ENCODE measurements around the gene BACH2.

DNA sequence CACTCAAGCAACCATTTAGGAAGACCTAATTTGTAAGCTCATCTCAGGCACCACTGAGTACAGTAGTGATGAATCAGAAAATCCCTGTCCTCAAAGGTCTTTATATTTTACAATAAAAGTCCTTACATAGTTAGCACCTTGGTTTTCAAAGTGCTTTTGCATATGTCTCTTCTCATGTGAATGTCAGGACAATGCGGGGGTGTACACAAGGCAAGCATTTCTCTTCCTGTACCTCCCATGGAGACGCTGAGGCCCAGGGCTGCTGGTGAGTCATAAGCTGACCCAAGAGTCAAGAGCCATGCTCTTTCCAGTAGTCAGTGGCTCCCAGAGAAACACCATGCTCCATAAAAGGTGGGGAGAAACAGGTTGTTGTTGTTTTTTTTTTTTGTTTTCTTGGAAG, 228.4 kb downstream of the BACH2 start:
- TF ChIP-seq, protein P1, sequence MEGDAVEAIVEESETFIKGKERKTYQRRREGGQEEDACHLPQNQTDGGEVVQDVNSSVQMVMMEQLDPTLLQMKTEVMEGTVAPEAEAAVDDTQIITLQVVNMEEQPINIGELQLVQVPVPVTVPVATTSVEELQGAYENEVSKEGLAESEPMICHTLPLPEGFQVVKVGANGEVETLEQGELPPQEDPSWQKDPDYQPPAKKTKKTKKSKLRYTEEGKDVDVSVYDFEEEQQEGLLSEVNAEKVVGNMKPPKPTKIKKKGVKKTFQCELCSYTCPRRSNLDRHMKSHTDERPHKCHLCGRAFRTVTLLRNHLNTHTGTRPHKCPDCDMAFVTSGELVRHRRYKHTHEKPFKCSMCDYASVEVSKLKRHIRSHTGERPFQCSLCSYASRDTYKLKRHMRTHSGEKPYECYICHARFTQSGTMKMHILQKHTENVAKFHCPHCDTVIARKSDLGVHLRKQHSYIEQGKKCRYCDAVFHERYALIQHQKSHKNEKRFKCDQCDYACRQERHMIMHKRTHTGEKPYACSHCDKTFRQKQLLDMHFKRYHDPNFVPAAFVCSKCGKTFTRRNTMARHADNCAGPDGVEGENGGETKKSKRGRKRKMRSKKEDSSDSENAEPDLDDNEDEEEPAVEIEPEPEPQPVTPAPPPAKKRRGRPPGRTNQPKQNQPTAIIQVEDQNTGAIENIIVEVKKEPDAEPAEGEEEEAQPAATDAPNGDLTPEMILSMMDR (conservative IDR thresholded peaks at IDR 0.05; ENCODE audit: low read depth, low read length), result no peak
- TF ChIP-seq USF2 (IDR thresholded peaks at IDR 0.05; ENCODE audit: low read depth, low read length) (no peak), POLR2A (IDR thresholded peaks at IDR 0.05; ENCODE audit: low read depth, low read length) (no peak)
